A549 treated with CORT108297 at 1 μM for 4 hours (cell line): Measurements from ENCODE around the gene THRA. TPM values are rescaled to one million over a fixed set of nuclear protein-coding genes. Genes with fewer than 3 reads are reported as not detected.

Experiments used
- total RNA-seq: library from RNA; stranded (reverse); fragments of 200-300 nt; extraction: Qiagen RNA extraction; gene quantifications from 5 replicates; pipeline ENCODE4 v1.2.3, GENCODE V29; 2022

THRA gene
- total RNA-seq = 13.4 to 20.8 TPM (median 19.2 TPM) in 5 replicates

DNA sequence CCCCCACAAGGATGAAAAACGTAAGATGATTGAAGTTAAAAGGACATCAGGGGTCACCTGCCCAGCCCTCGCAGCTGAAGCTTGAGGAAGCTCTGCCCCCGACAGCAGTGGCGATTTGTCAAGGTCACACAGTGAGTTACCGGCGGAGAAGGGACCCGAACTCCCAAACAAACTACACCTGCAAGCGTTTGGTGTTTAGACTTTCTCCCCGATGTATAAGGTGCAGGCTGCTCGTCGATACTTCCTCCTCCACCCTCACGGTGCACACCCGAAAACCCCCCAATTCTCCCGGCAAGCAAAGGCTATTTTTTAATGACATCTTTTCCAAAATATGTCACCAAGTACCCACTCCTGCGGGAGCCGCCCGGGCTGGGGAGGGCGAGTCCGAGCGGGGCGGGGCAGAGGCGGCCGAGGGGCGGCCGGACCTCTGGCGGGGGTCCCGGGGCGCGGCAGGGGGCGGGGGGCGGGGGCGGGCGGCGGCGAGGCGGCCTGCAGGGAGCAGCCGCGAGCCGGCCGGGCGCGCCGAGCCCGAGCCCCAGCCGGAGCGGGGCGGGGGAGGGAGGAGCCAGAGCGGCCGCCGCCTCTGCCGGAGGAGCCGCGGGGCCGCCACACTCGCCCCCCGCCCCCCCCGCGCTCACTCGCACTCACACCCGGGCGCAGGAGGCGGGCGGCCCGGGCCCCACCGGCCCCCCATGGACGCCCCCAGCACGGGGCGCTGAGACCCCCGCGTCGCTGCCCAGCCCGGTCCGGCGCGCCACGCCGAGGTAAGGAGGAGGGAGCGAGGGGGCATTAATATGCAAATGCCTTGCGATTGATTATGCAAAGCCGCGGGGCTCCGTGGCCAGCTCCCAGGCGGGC is at the start of gene THRA:
Gene THRA (plus strand): TSS at position 637 of the 858 bp plus-strand sequence. CDS start 11,524 bp downstream, outside the sequence.

GRCh38 chr17:40015005-40015997 is 47.5 kb upstream of the THRA start, which contains the start of gene CSF3:
Gene CSF3 (plus strand): TSS chr17:40015440. CDS start chr17:40015475, 35 bp downstream.

DNA sequence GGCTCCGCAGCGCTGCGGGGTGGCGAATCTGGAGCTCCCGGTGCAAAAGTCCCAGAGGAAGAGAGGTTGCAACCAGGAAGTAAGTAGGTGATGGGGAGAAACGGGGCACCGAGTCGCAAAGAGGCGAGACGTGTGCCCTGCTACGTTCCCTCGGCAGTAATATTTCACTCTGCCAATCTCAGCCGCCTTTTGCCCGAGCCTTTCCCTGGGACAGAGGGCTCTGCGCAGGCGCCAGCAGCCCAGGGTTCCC is 37.6 kb downstream of the THRA start, which contains the start of gene NR1D1:
Gene NR1D1 (minus strand): TSS at position 171 of the 250 bp plus-strand sequence. CDS start 495 bp downstream, outside the sequence.

DNA sequence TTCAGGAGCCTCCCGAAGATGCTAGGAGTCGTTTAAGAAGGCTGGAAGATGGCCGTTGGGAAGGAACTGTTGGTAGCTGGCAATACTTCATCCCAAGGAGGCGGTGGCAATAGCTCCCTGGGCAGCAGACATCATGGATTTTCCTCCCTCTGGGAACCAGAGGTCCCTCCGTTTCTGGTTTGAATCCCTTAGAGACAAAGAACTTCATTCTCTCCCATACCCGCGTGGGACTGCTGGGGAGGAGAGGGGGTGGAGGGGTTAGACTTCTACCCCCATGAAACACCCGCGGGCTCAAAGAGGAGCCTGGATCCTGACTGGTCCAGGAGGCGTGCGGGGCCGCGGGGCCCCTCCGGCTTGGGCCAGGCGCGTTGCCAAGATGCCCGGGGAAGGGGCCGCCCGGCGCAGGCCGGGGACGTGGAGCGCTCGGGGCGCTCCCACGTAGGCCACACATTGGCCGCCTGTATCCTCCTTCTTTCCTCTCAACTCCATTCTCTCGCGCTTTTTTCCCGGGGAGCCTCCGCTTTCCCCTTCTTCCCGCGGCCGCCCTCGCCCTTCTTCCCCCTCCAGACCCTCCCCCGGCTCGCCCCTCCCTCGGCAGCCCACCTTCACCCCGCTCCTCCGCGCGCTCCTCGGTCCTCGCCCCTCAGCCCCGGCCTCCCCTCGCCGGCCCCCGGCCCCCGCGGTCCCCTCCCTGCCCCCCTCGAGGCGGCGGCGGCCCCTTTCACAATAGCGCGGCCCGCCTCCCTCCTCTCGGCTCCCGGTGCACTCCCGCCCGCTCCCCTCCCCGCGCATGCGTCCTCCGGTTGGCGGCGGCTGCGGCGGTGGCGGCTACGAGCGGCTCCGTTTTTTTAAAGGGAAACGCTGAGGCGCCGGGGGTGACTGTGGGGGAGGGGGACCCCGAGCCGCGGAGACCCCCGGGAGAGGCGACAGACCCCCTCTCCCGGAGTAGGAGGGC is 58.7 kb downstream of the THRA start, which contains the start of gene MSL1:
Gene MSL1 (plus strand): TSS at position 791 of the 955 bp plus-strand sequence. CDS start 642 bp downstream, outside the sequence.

Other genes starting within 250 kb of the THRA start
- gene IKZF3, start 198.7 kb upstream of the THRA start, total RNA-seq = not detected in 5 replicates
- not detected in 5 replicates for gene ZPBP2, start 194.8 kb upstream of the THRA start, total RNA-seq
- 1.9 to 2.8 TPM (median 2.4 TPM) in 5 replicates for gene GSDMB, start 144.3 kb upstream of the THRA start, total RNA-seq
- 30.9 to 48.5 TPM (median 42.9 TPM) in 5 replicates for gene ORMDL3, start 135.4 kb upstream of the THRA start, total RNA-seq
- not detected in 5 replicates for gene LRRC3C, start 135.2 kb upstream of the THRA start, total RNA-seq
- gene GSDMA, start 100.0 kb upstream of the THRA start, total RNA-seq = not detected in 5 replicates
- 142 to 176 TPM (median 168 TPM) in 5 replicates for gene PSMD3, start 82.2 kb upstream of the THRA start, total RNA-seq
- gene CSF3, start 47.5 kb upstream of the THRA start, total RNA-seq = 0.06 to 0.30 TPM (median 0.20 TPM) in 4 of 5 replicates, not detected in the other
- gene MED24, start 8.6 kb upstream of the THRA start, total RNA-seq = 41.3 to 58.6 TPM (median 56.3 TPM) in 5 replicates
- 8.5 to 11.8 TPM (median 10.9 TPM) in 5 replicates for gene NR1D1, start 37.6 kb downstream of the THRA start, total RNA-seq
- gene MSL1, start 59.0 kb downstream of the THRA start, total RNA-seq = 54.9 to 65.5 TPM (median 62.1 TPM) in 5 replicates
- gene CASC3, start 77.6 kb downstream of the THRA start, total RNA-seq = 43.9 to 47.3 TPM (median 46.8 TPM) in 5 replicates
- 2.6 to 2.9 TPM (median 2.8 TPM) in 5 replicates for gene RAPGEFL1, start 114.5 kb downstream of the THRA start, total RNA-seq
- gene WIPF2, start 156.3 kb downstream of the THRA start, total RNA-seq = 17.5 to 23.7 TPM (median 21.1 TPM) in 5 replicates
- gene CDC6, start 224.9 kb downstream of the THRA start, total RNA-seq = 50.1 to 58.7 TPM (median 53.6 TPM) in 5 replicates
- 35.0 to 47.0 TPM (median 36.8 TPM) in 5 replicates for gene RARA, start 246.2 kb downstream of the THRA start, total RNA-seq